HG02678 (cell line): ENCODE data around the gene HIC2.
"Not testable (repeated sequence)": the region's sequence is repeated elsewhere in the genome, so short reads cannot be mapped to it uniquely, and the experiment has no call there.

Source experiments
- ATAC-seq: cut with Tn5 transposase; IDR thresholded peaks from one replicate; pipeline ENCODE4 v1.9.1; 2021; ENCODE audit warnings: mild to moderate bottlenecking, moderate library complexity; ENCODE audit not compliant: unreplicated experiment

The HIC2 gene

DNA sequence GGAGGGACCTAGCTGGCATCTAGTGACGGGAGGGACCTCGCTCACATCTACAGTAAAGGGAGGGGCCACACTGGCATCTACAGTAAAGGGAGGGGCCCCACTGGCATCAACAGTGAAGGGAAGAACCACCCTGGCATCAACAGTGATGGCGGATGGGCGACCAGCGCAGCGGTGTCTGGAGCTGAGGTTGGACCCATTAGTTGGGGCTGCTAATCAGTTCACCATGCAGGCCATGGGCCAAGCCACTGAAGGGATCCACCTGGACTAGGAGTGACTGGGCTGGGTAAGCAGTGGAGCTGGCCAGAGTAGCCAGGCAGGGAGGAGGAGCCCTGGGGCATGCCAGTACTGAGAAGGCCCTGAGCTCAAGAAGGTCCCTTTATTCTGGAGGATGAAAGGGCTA, 73.4 kb downstream of the HIC2 start:
- ATAC-seq, result not testable (repeated sequence)

DNA sequence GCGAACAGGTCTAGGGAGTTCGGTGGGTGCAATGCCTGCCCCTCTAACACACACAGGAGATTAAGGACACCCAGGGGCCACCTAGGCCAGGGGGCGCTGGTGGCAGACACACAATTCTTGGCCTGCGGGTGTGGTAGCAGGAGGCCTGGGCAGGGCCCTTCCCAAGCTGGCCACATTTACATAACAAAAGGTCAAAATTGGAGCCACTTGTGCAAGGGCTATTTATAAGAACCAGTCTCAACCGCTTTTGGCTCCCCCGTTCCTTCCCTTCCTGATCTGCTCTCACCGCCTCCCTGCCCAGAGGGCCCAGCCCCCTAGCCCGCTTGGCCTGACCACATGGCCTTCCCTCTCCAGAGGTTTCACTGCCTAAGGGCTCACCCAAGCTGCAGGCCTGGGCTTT, 75.1 kb downstream of the HIC2 start:
- not testable (repeated sequence) for ATAC-seq

DNA sequence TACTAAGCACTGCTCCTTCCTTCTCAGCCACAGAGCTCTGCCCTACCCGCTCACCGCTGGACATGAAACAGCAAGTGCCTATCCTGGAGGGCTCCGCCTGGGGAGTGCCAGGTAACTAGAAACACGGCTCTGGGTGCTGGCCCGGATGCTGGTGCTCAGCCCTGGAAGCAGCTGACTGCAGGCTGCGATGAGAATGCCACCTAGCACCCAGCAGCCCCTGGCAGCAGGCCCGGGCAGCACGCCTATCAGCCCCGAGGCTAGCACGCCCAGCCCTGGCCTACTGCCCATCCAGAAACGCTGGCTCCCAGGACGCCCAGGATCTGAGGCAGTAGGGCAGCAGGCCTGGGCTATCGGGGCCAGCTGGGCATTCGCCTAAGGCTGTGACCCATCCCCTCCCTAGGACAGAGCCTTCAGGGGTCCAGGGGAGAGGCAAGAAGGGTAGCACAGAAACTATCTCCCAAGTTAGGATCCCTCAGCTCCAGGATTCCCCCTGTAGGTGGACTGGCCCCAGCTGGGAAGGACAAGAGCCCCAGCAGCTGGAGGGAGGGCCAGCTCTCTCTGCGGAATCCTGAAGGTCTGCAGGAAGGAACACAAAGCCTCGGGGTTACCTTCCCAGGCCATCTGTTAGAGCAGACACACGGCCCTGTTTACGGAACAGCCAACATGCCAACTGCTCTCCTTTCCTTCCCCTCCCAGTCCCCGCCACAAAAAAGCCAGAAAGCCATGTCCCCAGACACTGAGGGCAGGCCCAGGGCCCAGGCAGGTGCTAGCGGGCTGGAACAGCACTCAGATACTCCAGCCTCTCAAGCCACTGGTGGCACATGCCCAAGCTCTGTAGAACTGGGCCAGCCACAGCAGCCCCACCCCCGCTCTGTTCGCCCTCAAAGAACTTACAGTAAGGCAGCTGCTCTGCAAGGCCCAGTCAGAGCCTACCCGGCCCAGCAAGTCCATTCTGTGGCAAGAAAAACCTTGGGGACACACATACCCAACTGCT, 76.9 kb downstream of the HIC2 start:
- not testable (repeated sequence) for ATAC-seq

DNA sequence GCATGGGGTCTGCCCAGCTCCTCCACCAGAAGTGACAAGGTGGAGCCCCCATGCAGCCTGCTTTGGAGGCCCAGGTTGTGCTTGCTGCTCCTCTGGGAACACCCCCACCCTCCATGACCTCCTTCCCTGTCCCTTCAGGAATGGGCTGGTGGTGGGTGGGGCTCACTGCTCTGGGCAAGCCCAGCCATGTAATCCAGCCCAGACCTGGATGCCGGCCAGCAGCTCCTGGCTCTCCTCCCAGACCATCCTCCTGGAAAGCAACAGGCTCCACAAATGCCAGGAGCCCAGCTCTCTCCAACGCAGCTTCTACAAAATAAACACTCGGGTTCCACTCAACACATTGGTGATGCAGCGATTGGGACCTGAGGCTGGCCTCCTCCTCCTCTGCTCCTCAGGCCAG, 80.8 kb downstream of the HIC2 start:
- not testable (repeated sequence) for ATAC-seq

DNA sequence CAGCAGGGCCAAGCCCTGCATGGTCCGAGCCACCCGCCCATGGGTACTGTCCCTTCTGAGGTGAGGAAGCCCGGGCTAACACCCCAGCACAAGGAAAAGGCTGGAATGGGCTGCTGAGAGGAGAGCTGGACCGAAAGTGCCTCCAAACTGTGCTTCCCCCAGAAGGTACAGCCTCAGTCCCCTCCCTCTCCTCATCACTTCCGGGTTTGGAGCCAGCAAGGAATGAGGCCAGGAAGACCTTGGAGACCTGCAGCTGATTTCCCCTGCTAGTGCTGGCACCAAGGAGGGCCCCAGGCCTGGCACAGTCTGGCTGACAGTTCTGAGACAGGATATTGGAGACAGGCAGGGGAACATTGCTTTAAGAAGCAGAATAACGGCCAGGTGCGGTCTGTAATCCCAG, 81.3 kb downstream of the HIC2 start:
- ATAC-seq, result not testable (repeated sequence)

DNA sequence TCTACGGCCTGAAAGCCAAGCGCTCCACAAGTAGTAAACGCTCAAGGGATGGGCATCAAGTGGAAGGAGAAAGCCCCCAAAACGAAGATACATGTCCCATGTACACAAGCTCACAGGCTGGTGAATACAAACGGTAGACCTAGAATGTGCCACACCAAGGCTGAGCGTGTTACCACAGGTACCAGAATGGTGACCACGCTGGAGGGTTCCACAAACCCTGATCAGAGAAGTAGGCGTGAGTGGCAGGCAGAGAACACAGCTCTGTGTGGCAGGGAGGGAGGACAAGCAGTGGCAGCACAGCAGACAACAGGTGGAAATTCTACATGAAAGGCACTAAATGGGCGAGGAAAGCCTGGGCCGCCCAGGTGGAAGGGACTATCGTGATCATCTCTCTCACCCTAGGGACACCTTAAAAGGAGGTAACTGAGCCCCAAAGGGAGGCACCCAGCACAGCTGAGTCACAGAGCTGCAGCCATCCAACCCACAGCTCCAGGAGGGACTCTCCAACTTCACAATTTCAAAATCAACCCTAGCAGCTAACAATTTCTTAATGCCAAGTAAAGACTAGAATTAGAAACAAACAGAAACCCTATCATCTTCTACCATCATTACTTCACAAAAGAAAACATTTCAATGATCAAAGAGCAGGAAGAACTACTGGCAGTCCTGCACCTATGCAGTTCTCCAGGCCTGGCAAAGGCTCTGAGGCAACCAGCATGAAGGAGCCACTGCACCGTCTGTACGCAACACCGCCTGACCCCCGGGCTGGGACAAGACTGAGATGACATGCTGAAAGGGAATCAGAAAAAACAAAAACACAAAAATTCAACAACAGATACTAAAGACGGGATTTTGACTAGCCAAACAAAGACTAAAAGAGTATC, 82.7 kb downstream of the HIC2 start:
- not testable (repeated sequence) for ATAC-seq
